GM20000 (cell line): ENCODE data around the gene C2orf76.

Experiments
- DNase-seq: peaks from one replicate; pipeline ENCODE4 v3.0.0; 2012; ENCODE audit warnings: low spot score
- CTCF ChIP-seq: IDR thresholded peaks from 2 replicates; pipeline ENCODE4 v1.5.1; 2012; ENCODE audit warnings: mild to moderate bottlenecking, control low read depth; ENCODE audit errors: extremely low read depth, missing control alignments

The C2orf76 gene

GRCh38 chr2:119315241-119315925 is 51.3 kb downstream of the C2orf76 start:
- no peak for TF ChIP-seq CTCF
- DNase-seq: no peak

- no peak for TF ChIP-seq CTCF
- no peak for DNase-seq
These were observed 54.8 kb downstream of the C2orf76 start for GRCh38 chr2:119311831-119312230.

GRCh38 chr2:119311371-119311770 is 55.3 kb downstream of the C2orf76 start:
- no peak for DNase-seq
- TF ChIP-seq CTCF: no peak

- no peak for TF ChIP-seq CTCF
- no peak for DNase-seq
These were observed 57.8 kb downstream of the C2orf76 start for GRCh38 chr2:119308793-119309330.

GRCh38 chr2:119307419-119308140 is 59.1 kb downstream of the C2orf76 start:
- no peak for TF ChIP-seq CTCF
- DNase-seq: no peak

- no peak for TF ChIP-seq CTCF
- DNase-seq: no peak
These were observed 60.4 kb downstream of the C2orf76 start for GRCh38 chr2:119306196-119306590.

- DNase-seq: no peak
- no peak for TF ChIP-seq CTCF
These were observed 61.0 kb downstream of the C2orf76 start for GRCh38 chr2:119305497-119306195.
